Activated CD4-positive, alpha-beta T cell treated with anti-CD3 and anti-CD28 coated beads, Interleukin-2, amount 10 ng/mL, durations not matched to agents 7 days and 5 days (primary cell): Measurements from ENCODE around the gene TM7SF3. TPM values are rescaled to one million over a fixed set of nuclear protein-coding genes. Genes with fewer than 3 reads are reported as not detected.
"Not testable (repeated sequence)": the region's sequence is repeated elsewhere in the genome, so short reads cannot be mapped to it uniquely, and the experiment has no call there.

Experiments used
- CTCF ChIA-PET: fragments of 350-600 bp; sonication (Branson Sonifier 250); formaldehyde crosslinking; loops from one replicate; lab custom pipeline; 2021; ENCODE audit warnings: antibody characterized with exemption; lab: Charles Lee
- POLR2A ChIA-PET: fragments of 350-600 bp; sonication (Branson Sonifier 250); formaldehyde crosslinking; loops from one replicate; lab custom pipeline; 2021; ENCODE audit warnings: antibody characterized with exemption; lab: Charles Lee
- DNase-seq: peaks from one replicate; pipeline ENCODE4 v3.0.0-alpha.2; 2020
- H3K27ac Mint-ChIP-seq: one replicate; pipeline ENCODE4 v1.8.0; 2021; ENCODE audit warnings: mild to moderate bottlenecking, moderate library complexity, mixed read lengths
- H3K27me3 Mint-ChIP-seq: one replicate; pipeline ENCODE4 v1.8.0; 2021; ENCODE audit warnings: mixed read lengths
- H3K36me3 Mint-ChIP-seq: one replicate; pipeline ENCODE4 v1.8.0; 2021; ENCODE audit warnings: low read depth, mixed read lengths
- H3K4me1 Mint-ChIP-seq: one replicate; pipeline ENCODE4 v1.8.0; 2021; ENCODE audit warnings: mixed read lengths
- H3K4me3 Mint-ChIP-seq: one replicate; pipeline ENCODE4 v1.8.0; 2021; ENCODE audit warnings: mild to moderate bottlenecking, moderate library complexity, mixed read lengths
- H3K9me3 Mint-ChIP-seq: one replicate; pipeline ENCODE4 v1.8.0; 2021; ENCODE audit warnings: mixed read lengths
- total RNA-seq, 2 experiments: library from RNA; stranded (reverse); gene quantifications; one replicate each; pipeline ENCODE4 v1.2.3, GENCODE V29; 2021

Gene TM7SF3
- total RNA-seq, 2 experiments from 2014 or later, result 46.1 to 58.8 TPM

DNA sequence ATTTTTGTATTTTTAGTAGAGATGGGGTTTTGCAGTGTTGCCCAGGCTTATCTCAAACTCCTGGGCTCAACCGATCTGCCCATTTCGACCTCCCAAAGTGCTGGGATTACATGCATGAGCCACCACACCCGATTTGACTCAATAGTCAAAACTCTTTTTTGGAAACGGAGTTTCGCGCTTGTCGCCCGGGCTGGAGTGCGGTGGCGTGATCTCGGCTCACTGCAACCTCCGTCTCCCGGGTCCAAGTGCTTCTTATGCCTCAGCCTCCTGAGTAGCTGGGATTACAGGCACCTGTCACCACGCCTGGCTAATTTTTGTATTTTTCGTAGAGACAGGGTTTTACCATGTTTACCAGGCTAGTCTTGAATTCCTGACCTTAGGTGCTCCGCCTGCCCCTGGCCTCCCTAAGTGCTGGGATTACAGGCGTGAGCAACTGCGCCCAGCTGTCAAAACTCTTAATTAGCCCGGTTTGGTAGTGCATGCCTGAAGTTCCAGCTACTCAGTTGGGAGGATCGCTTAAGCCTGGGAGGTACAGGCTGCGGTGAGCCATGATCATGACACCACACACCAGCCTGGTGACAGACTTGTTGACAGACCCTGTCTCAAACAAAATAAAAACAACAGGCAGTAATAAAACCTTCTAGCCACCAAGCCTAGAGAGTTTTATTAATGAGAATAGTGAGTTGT lies 20.6 kb upstream of the TM7SF3 start:
- Mint-ChIP-seq H3K27me3 (no peaks in the 10 kb centered on the region), H3K9me3 (no peaks in the 10 kb centered on the region), H3K36me3 (peaks cover 40% of the 10 kb centered on the region), H3K4me3 (no peak overlapping the region), H3K4me1 (peaks cover 4% of the 10 kb centered on the region), H3K27ac (no peak overlapping the region)
- no peak for DNase-seq
- ChIA-PET POLR2A (no interaction called here), CTCF (interaction anchor here (0.6 to 0.9 kb wide), 5 partner anchors 12 to 782 kb away, joined by 3 to 4 read pairs (median 3); no protein-coding TSS in a partner anchor)

DNA sequence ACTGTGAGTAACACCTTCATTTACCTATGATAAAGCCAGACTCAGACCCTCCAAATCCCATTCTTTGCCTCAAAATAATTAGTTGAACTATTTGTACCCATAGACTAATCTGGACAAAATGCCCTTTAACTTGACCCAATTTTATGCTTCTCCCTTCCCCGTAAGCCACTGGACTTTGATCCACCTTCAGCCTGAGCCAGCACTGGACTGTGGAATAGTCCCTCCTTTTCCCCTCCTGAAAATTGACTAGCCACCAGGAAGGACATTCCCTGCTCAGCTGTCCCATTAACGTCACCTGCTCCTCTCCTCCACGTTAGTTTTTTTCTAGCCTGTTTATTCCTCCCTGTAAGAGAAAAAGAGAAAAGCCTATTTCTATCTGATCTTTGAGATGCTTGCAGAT lies 18.5 kb upstream of the TM7SF3 start:
- no peaks in the 10 kb centered on the region for H3K9me3 Mint-ChIP-seq
- no peaks in the 10 kb centered on the region for H3K27me3 Mint-ChIP-seq
- DNase-seq, result no peak
- CTCF ChIA-PET, result no interaction called here
- POLR2A ChIA-PET, result no interaction called here
- H3K27ac Mint-ChIP-seq, result no peak overlapping the region
- no peak overlapping the region for H3K4me3 Mint-ChIP-seq
- peaks cover 52% of the 10 kb centered on the region for H3K36me3 Mint-ChIP-seq
- H3K4me1 Mint-ChIP-seq, result no peaks in the 10 kb centered on the region

DNA sequence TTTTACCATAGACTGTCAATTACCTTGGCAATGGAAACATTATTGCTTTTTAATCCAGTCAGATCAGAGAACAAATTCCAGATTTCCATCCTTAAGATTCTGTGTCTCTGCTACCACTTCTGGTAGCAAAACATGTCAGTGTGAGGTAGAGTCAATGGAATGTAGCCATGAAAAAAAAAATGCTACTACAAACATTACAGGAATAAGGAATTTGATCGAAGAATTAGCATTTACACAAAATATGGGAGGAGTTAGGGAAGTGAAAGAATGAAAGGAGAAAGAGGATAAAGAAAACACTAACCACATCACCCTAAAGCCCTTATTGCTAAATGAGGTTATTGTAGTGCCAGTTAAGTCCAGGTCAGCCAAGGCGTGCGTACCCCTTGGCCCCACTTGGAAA lies 17.3 kb upstream of the TM7SF3 start:
- Mint-ChIP-seq H3K4me3 (no peak overlapping the region), H3K4me1 (no peaks in the 10 kb centered on the region), H3K27me3 (no peaks in the 10 kb centered on the region), H3K36me3 (peaks cover 55% of the 10 kb centered on the region), H3K27ac (no peak overlapping the region), H3K9me3 (no peaks in the 10 kb centered on the region)
- no peak for DNase-seq
- POLR2A ChIA-PET, result no interaction called here
- CTCF ChIA-PET, result no interaction called here

DNA sequence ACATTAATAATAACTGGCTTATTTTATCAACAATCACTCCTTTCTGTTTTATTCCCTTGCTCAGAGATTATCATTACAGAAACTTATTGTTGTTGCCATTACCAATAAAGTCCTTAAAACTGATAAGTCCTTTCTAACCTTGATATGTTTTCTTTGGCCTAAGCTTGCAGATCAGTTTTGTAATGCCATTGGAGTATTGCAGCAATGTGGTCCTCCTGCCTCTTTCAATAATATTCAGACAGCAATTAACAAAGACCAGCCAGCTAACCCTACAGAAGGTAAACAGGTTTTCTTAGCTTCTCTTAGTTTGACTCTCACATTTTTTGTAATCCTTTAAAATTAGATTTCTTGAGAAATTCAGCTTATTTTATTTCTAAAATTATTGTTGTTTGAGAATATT lies 12.1 kb upstream of the TM7SF3 start:
- CTCF ChIA-PET, result interaction anchor here (1.3 to 2.3 kb wide), 4 partner anchors 11 to 34 kb away, joined by 3 to 8 read pairs (median 6); partner anchors contain the start of gene TM7SF3
- H3K27ac Mint-ChIP-seq, result no peak overlapping the region
- H3K4me3 Mint-ChIP-seq, result no peak overlapping the region
- H3K4me1 Mint-ChIP-seq, result peaks cover 36% of the 10 kb centered on the region
- no peaks in the 10 kb centered on the region for H3K27me3 Mint-ChIP-seq
- H3K36me3 Mint-ChIP-seq, result peaks cover 33% of the 10 kb centered on the region
- POLR2A ChIA-PET, result no interaction called here
- no peaks in the 10 kb centered on the region for H3K9me3 Mint-ChIP-seq
- no peak for DNase-seq

DNA sequence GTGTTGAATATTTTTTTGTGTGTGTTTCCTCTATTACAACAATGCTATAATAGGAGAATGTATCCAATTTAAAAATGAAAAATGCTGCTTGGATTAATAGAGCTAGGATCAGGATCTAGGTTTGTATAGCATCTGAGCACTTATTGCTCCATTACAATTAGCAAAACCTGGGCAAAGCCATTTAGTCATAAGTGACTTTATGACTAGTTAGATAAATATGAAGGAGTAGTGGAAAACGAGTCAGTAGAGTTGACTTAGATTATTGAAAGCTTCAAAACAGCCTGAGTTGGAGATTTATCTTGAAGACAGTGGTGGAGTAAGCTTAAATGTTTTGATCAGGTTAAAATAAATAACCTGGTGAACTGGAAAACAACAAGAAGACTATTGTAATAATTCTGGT lies 10.9 kb upstream of the TM7SF3 start:
- no peak for DNase-seq
- Mint-ChIP-seq H3K9me3 (no peaks in the 10 kb centered on the region), H3K27me3 (peaks cover 4% of the 10 kb centered on the region), H3K27ac (no peak overlapping the region), H3K4me3 (no peak overlapping the region), H3K36me3 (peaks cover 29% of the 10 kb centered on the region), H3K4me1 (peaks cover 36% of the 10 kb centered on the region)
- CTCF ChIA-PET, result interaction anchor here (0.9 to 2.1 kb wide), 2 partner anchors 9 to 12 kb away, joined by 4 to 11 read pairs; partner anchors contain the start of gene TM7SF3
- POLR2A ChIA-PET, result no interaction called here

DNA sequence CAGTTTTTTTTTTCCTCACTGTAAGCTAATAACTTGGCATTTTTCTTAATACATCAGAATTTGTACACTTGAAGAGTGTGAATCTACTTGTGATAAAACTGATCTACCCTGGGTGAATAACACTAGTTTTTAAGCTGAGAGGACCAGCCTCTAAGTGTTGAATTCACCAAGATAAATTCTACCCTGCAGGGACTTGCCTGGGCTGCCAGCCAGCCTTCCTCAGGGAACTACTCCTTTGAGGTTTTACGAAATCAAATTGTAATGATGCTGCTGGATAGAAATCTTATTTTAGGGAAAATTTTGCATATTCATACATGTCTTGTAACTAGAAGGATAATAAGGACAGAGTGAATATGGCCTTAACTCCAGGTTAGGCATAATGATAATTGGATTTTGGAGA lies 10.1 kb upstream of the TM7SF3 start:
- Mint-ChIP-seq H3K9me3 (no peaks in the 10 kb centered on the region), H3K27ac (no peak overlapping the region), H3K27me3 (peaks cover 5% of the 10 kb centered on the region), H3K36me3 (peaks cover 22% of the 10 kb centered on the region), H3K4me3 (no peak overlapping the region), H3K4me1 (peaks cover 36% of the 10 kb centered on the region)
- ChIA-PET POLR2A (no interaction called here), CTCF (interaction anchor here (2.1 kb wide), 1 partner anchor 11 kb away, joined by 11 read pairs; the partner anchor contains the start of gene TM7SF3)
- DNase-seq, result no peak

DNA sequence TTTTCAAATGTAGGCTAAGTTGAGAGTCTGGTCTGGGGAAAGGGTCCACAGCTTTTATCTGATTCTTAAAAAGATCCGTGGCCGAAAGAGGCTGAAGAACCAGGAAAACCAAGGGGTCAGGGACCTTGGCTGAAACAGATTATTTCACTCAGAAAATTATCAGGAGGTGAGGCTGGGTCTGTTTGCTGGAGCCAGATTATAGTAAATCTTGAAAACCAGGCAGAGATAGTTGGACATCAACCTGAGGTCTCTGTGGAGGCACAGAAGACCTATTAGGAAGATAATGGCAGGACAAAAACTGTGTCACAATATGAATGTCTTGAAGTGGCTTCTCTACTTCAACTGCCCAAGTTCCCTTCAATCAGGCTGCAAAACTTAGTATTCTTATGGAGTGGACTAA lies 6.6 kb upstream of the TM7SF3 start:
- POLR2A ChIA-PET, result no interaction called here
- H3K27ac Mint-ChIP-seq, result no peak overlapping the region

DNA sequence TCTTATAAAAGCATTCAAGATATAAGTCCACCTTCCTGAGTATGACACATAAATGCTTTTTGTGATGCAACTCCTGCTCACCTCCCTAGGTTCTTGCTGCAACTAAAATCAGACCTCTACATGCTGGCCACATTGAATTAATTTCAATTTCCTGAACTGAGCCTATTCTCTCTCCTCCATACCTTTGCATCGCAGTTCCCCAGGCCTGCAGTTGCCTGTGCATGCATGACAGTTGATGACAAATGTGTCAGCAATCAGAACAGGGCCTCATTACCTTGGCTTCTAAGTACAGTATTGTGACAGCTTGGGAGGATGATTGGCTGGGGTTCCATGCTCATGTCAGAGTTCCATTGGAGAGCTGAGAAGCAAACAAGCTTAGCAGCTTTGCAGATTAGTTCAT lies 3.9 kb upstream of the TM7SF3 start:
- no peaks in the 10 kb centered on the region for H3K9me3 Mint-ChIP-seq
- H3K4me1 Mint-ChIP-seq, result peaks cover 37% of the 10 kb centered on the region
- no peak overlapping the region for H3K27ac Mint-ChIP-seq
- POLR2A ChIA-PET, result no interaction called here
- CTCF ChIA-PET, result interaction anchor here (1.8 kb wide), 1 partner anchor 288 kb away, joined by 6 read pairs; no protein-coding TSS in a partner anchor
- peaks cover 5% of the 10 kb centered on the region for H3K27me3 Mint-ChIP-seq
- peaks cover 4% of the 10 kb centered on the region for H3K36me3 Mint-ChIP-seq
- DNase-seq, result no peak
- H3K4me3 Mint-ChIP-seq, result no peak overlapping the region

More for the DNA sequence above, 6.6 kb upstream of the TM7SF3 start:
- Mint-ChIP-seq H3K36me3 (peaks cover 4% of the 10 kb centered on the region), H3K4me1 (peaks cover 44% of the 10 kb centered on the region), H3K4me3 (no peak overlapping the region), H3K27me3 (peaks cover 5% of the 10 kb centered on the region), H3K9me3 (no peaks in the 10 kb centered on the region)
- DNase-seq, result no peak
- CTCF ChIA-PET, result interaction anchor here (0.9 to 1.4 kb wide), 2 partner anchors 281 to 283 kb away, joined by 3 to 4 read pairs; no protein-coding TSS in a partner anchor

DNA sequence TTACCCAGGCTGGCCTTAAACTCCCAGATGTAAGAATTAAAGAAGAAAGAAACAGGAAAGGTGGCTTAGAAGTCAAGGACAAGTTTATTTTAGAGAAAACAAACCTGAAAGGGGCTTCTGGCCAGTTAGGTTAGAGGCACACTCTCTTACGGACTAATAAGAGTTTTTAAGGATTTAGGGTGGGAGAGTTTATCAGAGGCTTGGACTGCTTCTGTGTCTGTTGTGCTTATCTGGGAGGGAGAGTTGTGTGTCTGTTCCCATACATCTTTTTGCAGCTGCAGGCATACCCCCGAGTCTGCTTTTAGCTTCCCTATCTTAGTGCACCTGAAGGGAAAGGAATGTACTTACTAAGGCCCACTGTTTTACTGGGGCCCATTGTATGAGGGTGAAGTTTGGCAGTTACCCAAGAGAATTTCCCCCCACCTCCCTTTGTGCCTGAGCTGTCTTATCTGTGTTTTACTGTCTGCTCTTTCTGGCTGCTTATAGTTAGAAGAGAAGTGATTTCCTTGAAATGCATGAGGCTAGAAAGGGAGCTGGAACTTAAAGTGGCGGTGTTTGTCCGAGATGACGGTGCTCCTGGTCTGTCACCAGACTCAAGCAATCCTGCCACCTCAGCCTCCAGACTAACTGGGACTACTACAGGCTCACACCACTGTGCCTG lies 3.1 kb upstream of the TM7SF3 start:
- CTCF ChIA-PET, result interaction anchor here (0.7 to 1.8 kb wide), 3 partner anchors 242 to 338 kb away, joined by 3 to 6 read pairs (median 3); no protein-coding TSS in a partner anchor
- H3K36me3 Mint-ChIP-seq, H3K9me3 Mint-ChIP-seq, H3K4me3 Mint-ChIP-seq, DNase-seq, H3K27me3 Mint-ChIP-seq, POLR2A ChIA-PET: not testable (repeated sequence)
- H3K4me1 Mint-ChIP-seq, result peaks cover 36% of the 10 kb centered on the region
- peak overlapping the region; percentile 46 for H3K27ac Mint-ChIP-seq

DNA sequence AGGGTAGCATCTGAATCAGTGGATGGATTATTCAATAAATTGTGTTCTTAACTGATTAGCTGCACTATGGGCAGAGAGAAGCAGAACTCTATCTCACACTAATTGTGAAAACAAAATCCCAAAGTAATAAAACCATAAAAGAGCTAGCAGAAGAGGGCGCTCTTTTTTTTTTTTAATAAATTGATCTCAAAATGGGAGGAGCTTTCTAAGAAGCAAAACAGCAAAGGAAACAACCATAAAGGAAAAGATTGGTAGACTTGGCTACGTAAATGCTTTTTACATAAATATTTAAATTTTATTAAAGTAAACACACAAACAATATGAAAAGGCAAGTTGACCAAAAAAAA lies 1.5 kb upstream of the TM7SF3 start:
- Mint-ChIP-seq H3K36me3 (peaks cover 9% of the 10 kb centered on the region), H3K9me3 (no peaks in the 10 kb centered on the region), H3K4me3 (peak overlapping the region; percentile 30), H3K4me1 (peaks cover 45% of the 10 kb centered on the region), H3K27me3 (peaks cover 5% of the 10 kb centered on the region), H3K27ac (peak overlapping the region; percentile 98)
- CTCF ChIA-PET, result interaction anchor here (0.6 to 4.4 kb wide), 16 partner anchors 10 to 1429 kb away, joined by 3 to 31 read pairs (median 4); partner anchors contain the start of gene ITPR2
- POLR2A ChIA-PET, result no interaction called here
- DNase-seq, result no peak

DNA sequence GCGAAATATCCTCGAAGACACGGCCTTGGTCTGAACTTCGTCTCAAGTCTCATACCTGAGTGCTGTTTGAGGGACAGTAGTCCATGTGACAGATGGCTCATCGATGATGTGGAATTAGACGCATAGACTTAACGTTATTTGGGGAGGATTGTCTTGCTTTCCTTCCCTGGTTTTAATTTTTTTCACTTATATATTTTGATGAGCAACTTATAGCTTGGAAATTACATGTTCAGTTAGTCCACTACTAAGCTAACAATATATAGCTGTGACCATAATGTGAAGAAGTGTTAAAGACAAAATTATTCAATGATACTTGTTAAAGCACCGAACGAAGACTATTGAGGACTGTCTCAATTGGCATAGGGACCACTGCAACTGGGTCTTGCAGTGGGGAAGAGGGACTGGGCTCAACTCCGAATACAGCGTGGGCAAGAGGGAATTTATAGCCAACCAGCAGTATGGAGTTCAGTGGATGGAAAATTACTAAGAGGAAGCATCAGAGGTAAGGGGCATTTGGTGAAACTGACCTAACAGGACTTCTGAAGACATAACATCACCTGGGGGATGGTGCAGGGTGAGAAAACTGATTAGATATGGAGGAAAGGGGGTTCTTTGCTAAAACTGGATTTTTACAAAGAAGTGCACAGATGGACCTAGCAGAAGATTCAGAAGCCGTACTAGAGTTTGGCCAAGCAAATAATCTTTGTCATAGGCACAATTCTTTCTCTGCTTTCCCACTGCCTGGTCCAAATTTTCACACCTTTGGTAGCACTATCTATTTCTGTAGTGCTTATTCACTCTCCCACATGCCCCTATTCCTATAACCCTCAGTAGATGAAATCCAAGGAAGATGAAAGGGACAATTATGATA lies 910 bp upstream of the TM7SF3 start:
- H3K27ac Mint-ChIP-seq, result peak overlapping the region; percentile 98
- peaks cover 12% of the 10 kb centered on the region for H3K36me3 Mint-ChIP-seq
- H3K27me3 Mint-ChIP-seq, result peaks cover under 1% of the 10 kb centered on the region
- POLR2A ChIA-PET, result no interaction called here
- peak overlapping the region; percentile 94 for H3K4me3 Mint-ChIP-seq
- no peak for DNase-seq
- peaks cover 51% of the 10 kb centered on the region for H3K4me1 Mint-ChIP-seq
- CTCF ChIA-PET, result interaction anchor here (0.6 to 4.4 kb wide), 11 partner anchors 8 to 637 kb away, joined by 3 to 31 read pairs (median 4); partner anchors contain the start of gene ITPR2
- H3K9me3 Mint-ChIP-seq, result no peaks in the 10 kb centered on the region

DNA sequence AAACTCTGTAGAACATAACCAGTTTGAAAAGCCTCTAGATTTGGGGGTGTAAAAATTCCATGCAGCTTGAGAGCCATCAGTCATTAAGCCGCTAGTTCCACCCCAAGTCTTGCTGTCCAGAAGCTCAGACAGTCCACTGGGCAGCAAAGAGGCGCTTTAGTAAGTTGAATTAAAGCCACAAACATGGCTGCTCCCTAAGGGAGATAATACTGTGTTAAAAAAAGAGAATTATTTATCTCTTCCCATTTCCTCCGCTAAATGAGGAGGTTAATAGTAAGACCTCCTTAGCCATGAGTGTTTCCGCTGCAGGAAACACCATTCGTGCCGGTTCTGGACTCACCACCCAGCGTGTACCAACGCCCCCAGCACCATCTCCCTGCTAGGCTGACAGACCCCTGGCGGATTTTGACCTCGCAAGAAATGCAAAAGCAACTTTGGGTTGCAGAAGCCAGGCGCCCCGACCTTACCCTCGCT lies 536 bp downstream of the TM7SF3 start:
- Mint-ChIP-seq H3K4me3 (peak overlapping the region; percentile 94), H3K4me1 (peaks cover 59% of the 10 kb centered on the region), H3K27ac (peak overlapping the region; percentile 98), H3K36me3 (peaks cover 15% of the 10 kb centered on the region), H3K9me3 (no peaks in the 10 kb centered on the region), H3K27me3 (no peaks in the 10 kb centered on the region)
- POLR2A ChIA-PET, result interaction anchor here (0.6 kb wide), 1 partner anchor 96 kb away, joined by 13 read pairs; no protein-coding TSS in a partner anchor
- DNase-seq, result no peak
- CTCF ChIA-PET, result interaction anchor here (0.6 to 4.4 kb wide), 24 partner anchors 9 to 898 kb away, joined by 3 to 31 read pairs (median 4); partner anchors contain the start of genes ITPR2 and MED21
